HG03159 (cell line): ENCODE results near the gene SPATA3.
"Not testable (repeated sequence)": the region's sequence is repeated elsewhere in the genome, so short reads cannot be mapped to it uniquely, and the experiment has no call there.

Source experiments
- ATAC-seq: cut with Tn5 transposase; IDR thresholded peaks from one replicate; pipeline ENCODE4 v1.9.1; 2021; ENCODE audit warnings: mild to moderate bottlenecking, moderate library complexity; ENCODE audit not compliant: unreplicated experiment

SPATA3 gene

DNA sequence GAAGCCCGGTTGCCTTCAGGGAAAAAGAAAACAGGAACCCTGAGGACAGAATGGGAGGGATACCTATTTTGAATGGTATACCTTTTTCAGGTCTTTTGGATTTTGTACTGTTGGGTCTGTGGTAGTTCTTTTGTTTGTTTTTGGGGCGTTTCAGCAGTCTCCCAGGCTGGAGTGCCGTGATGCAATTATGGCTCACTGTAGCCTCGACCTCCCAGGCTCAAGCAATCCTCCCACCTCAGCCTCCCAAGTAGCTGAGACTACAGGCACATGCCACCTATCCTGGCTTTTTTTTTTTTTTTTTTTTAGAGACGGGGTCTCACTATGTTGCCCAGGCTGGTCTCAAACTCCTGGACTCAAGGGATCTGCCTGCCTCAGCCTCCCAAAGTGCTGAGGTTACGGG, 27.6 kb upstream of the SPATA3 start:
- ATAC-seq: not testable (repeated sequence)

DNA sequence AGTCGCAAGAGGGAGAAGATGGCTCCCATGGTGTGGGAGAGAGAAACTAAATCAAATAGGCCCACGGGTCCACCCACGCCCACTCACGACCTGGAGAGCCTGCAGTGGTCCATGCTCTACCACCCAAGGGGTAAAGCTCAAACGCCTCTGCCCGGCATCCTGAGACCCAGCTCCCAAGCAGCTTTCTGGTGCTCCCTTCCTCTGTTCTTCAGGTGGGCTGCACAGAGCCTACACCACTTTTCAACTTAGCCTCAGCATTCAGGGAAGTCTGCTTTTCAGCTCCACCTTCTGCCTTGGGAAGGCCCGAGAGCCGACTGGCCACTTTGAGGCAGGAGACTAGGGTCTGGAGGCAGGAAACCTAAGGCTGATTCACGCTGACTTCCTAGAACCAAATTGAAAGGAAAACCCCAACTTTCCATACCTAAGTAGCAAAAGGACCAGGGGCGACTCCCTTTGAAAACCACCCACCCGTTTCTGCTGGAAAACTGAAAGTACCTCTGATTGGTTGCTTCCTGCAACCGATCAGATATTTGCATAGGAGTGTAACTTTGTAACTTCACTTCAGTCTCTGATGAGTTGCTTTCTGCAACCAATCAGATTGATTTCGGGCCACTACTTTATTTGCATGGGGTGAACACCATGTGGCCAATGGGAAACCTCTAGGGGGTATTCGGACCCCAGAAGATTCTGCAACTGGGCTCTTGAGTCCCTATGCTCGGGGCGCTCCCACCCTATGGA, 26.8 kb upstream of the SPATA3 start:
- ATAC-seq: no peak

DNA sequence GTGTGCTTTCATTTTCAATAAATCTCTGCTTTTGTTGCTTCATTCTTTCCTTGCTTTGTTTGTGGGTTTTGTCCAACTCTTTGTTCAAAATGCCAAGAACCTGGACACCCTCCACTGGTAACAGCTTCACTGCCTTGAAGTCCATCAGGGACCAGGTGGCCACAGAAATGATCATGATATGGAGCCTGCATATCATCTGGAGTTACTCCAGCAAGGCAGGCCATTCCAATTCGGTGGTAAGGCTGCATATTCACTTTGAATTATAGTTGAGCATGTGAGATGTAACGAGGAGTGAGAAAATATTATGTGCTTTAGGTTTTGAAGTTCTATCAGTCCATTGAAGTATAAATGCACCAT, 26.3 kb upstream of the SPATA3 start:
- no peak for ATAC-seq

DNA sequence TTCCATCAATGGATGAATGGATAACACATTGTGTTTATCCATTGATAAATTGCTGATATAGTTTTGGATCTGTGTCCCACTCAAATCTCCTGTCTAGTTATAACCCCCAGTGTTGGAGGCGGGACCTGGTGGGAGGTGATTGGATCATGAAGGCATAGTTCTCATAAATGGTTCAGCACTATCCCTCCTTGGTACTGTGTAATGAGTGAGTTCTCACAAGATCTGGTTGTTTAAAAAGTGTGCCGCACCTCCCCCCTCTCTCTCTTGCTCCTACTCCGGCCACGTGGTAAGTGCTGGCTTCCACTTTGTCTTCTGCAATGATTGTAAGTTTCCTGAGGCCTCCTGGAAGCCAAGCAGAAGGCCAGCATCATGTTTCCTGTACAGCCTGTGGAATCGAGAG, 23.9 kb upstream of the SPATA3 start:
- ATAC-seq: no peak

DNA sequence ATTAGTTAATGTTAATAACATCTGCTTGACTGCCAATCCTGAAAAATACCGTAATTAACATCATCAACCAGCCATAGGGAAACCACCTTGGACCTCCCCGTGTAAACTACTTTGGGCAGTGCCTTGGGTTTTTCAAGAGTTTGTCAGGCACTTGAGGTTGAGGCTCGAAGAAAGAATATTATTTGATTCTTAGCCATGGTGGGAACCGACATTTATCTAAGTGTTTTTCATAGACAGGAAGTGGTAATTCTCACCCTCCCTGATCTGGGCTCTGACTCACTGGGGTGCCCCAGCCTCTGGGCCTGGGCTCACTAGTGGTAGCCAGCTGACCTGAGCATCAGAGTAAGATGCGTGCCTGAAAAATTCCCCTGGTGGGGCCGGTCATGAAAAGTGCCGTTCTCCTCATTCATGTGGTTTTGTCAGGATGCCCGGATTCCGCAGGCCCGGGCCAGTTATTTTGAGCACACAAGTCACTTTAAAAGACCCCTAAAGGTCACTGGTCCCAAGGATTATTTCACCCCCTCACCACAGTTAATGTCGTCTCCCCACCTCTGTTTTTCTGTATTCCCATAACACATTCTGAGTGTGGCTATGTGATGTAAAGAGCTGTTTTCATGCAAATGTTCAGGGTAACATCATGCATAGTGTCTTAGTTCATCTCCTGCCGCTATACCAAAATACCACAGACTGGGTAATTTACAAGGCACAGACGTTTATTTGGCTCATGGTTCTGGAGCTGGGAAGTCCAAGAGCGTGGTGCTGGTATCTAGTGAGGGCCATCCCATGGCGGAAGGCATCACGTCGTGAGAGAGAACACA, 21.6 kb upstream of the SPATA3 start:
- peak; percentile 87 for ATAC-seq

- no peak for ATAC-seq
These were observed 20.0 kb upstream of the SPATA3 start for GRCh38 chr2:230975927-230976326.

DNA sequence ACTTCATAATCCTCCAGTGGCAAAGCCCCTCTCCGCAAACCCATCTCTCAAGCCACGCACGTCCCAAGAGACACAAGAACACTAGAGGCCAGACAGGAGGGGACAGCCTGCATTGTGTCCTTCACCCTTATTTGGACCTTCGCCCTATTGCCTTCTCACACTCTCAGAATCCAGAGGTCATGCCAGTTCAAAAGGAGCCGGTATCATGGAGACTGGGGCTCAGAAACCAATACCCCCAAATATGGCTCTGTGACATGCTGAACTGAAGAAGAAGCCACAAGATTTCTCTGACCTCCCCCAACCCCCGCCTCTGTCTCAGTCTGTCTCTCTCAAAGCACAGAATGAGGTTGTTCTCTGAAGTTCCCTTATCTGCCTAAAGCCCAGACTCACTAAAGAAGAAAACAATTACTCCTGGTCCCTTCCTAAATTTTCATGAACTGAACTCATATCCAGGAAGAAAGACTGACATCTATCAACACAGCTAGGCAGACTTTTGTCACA, 19.2 kb upstream of the SPATA3 start:
- ATAC-seq: no peak

- ATAC-seq: no peak
These were observed 15.5 kb upstream of the SPATA3 start for GRCh38 chr2:230980468-230980867.

DNA sequence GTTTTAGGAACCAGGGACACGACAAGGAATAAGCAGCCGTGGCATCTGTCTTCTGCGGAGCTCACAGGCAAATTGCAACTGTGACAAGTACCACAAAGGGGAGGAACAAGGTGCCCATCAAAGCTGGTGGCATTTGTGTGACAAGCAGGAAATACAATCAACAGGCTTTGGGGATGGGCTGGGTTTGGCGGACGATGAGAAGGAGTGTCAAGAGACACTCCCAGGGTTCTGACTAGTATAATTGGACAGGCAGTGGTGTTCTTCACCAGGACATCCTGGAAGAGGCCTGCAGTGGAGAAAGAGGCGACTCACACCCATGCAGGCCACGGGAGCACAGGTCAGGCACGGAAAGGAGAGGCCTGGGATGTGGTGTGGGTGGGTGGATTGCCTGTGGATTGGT, 14.2 kb upstream of the SPATA3 start:
- ATAC-seq: no peak

- no peak for ATAC-seq
These were observed 13.8 kb upstream of the SPATA3 start for GRCh38 chr2:230982126-230982525.

DNA sequence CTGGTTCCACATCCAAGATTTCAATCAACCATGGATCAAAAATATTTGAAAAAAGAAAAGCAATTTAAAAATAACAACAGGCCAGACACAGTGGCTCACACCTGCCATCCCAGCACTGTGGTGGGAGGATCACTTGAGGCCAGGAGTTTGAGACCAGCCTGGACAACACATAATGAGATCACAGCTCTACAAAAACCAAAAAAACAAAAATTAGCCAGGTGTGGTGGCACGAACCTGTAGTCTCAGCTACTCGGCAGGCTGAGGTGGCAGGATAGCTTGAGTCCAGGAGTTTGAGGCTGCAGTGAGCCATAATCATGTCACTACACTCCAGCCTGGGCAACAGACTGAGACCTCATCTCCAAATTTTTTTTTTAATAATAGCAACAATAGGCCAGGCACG, 13.4 kb upstream of the SPATA3 start:
- no peak for ATAC-seq

DNA sequence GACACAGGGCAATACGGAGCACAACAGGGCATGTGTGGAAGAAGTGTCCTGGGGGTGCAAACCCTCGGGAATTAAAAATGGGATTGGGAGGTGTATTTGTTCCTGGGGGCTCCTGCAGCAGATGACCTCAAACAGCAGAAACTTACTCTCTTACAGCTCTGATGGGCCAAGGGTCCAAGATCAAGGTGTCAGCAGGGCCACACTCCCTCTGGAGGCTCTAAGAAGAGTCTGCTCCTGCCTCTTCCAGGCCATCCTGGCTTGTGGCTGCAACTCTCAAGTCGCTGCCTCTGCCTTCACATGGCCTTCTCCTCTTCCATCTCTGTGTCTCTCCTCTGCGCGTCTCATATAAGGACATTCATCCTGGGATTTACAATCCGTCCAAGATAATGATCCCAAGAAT, 12.4 kb upstream of the SPATA3 start:
- ATAC-seq: no peak

- ATAC-seq: peak; percentile 75
These were observed 11.3 kb upstream of the SPATA3 start for GRCh38 chr2:230984393-230985220.

- no peak for ATAC-seq
These were observed 10.2 kb upstream of the SPATA3 start for GRCh38 chr2:230985519-230986231.

DNA sequence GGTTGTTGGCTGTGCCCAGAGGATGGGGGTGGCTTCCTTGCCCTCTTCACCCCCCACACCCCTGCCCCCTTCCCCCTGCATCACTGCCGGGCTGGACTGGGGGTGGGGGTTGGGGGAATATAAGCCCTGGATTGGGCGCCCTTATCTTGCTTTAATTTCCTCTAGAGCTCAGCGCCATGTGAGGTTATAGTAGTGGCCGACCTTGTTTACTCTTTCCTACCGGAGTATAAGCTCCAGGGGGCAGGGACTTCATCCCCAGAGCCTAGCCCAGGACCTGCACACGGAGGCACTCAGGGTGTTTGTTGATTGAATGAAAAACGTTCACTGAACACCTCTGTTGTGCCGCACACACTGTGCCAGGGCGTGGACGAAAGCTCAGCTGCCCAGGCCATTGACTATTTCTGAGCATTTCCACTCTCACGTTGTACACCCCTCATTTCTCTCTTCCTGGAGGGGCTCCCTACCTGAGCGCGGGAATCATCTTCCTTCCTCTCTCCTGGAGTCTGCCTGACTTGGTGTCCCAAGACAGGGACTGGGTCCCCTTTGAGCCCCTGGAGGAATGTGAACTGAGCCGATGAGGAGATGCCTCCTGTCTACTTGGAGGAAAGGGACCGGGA, 9.3 kb upstream of the SPATA3 start:
- no peak for ATAC-seq

- no peak for ATAC-seq
These were observed 8.5 kb upstream of the SPATA3 start for GRCh38 chr2:230987137-230988020.

DNA sequence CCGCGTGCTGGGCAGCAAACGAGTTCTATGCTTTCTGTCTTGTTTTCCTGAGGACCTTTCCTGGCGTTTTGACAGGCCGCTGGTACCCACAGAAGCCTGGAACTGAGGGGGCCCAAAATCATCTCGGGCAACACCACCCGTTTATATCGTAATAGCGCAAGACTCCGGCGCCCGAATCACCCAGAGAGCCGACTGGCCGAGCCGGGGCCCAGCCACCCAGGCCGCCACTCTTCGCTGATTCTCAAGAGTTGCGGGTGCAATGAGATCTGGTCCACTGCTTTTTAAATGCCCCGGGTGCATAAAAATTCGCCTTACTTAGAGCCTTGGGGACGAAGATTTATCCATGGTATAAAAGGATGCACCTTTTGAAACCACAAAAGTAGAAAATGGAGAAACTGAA, 6.2 kb upstream of the SPATA3 start:
- ATAC-seq: no peak

- no peak for ATAC-seq
These were observed 5.6 kb upstream of the SPATA3 start for GRCh38 chr2:230990131-230990898.

DNA sequence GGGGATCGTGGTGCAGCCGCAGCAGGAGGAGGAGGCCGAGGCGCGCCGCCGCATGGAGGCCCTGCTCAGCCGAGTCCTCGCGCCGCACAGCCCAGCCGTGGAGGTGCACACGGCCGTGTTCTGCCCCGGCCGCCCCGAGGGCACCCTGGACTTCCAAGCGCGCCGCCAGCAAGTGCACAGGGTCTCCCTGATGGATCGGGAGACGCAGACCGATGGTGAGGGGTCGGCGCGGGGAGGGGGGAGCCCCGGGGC, 5.1 kb upstream of the SPATA3 start:
- no peak for ATAC-seq
